A673 (cell line): ENCODE data around the gene CELF4. TPM values are rescaled to one million over a fixed set of nuclear protein-coding genes. Genes with fewer than 3 reads are reported as not detected.

Experiments
- BruUV-seq: library from RNA; stranded (reverse); fragments of 400-500 nt; replicated peaks from 2 replicates; lab custom pipeline; 2021; lab: Mats Ljungman, UMichigan
- CTCF ChIA-PET: fragments of 300-600 bp; sonication (Branson Sonifier 250); formaldehyde crosslinking; loops from one replicate; lab custom pipeline; 2022; ENCODE audit warnings: antibody characterized with exemption; lab: Charles Lee
- POLR2A ChIA-PET: fragments of 300-600 bp; sonication (Branson Sonifier 250); formaldehyde crosslinking; loops from one replicate; lab custom pipeline; 2022; ENCODE audit warnings: antibody characterized with exemption; ENCODE audit not compliant: low non-redundant PET; lab: Charles Lee
- DNase-seq: peaks from one replicate; pipeline ENCODE4 v3.0.0-alpha.2; 2015; ENCODE audit warnings: low spot score
- H3K27ac ChIP-seq: fragments of 200-600 bp; sonication (generic); 2 replicates; pipeline ENCODE4 v1.5.1; 2016; ENCODE audit warnings: mixed run types, low read depth, mild to moderate bottlenecking, mixed read lengths, antibody characterized with exemption, low read length; ENCODE audit not compliant: poor library complexity, severe bottlenecking
- H3K27me3 ChIP-seq: fragments of 200-600 bp; sonication (generic); replicated peaks from 2 replicates; pipeline ENCODE4 v1.6.1; 2017; ENCODE audit warnings: mixed run types, low read depth, mild to moderate bottlenecking, mixed read lengths, antibody characterized with exemption, low read length; ENCODE audit not compliant: insufficient read depth, poor library complexity
- H3K36me3 ChIP-seq: fragments of 200-600 bp; sonication (generic); 2 replicates; pipeline ENCODE4 v1.6.1; 2016; ENCODE audit warnings: mixed run types, mild to moderate bottlenecking, mixed read lengths, antibody characterized with exemption, low read length; ENCODE audit not compliant: insufficient read depth, poor library complexity, severe bottlenecking
- H3K4me1 ChIP-seq: fragments of 200-600 bp; sonication (generic); 2 replicates; pipeline ENCODE4 v1.6.1; 2017; ENCODE audit warnings: mixed run types, mild to moderate bottlenecking, mixed read lengths, antibody characterized with exemption, low read length; ENCODE audit not compliant: insufficient read depth, poor library complexity, severe bottlenecking
- H3K4me3 ChIP-seq: fragments of 200-600 bp; sonication (generic); 2 replicates; pipeline ENCODE4 v1.5.1; 2016; ENCODE audit warnings: low read depth, mixed run types, mild to moderate bottlenecking, mixed read lengths, low read length; ENCODE audit not compliant: poor library complexity, severe bottlenecking
- H3K9me3 ChIP-seq: fragments of 200-600 bp; sonication (generic); 2 replicates; pipeline ENCODE4 v1.6.1; 2016; ENCODE audit warnings: mixed run types, low read depth, mild to moderate bottlenecking, mixed read lengths, antibody characterized with exemption, low read length; ENCODE audit not compliant: poor library complexity, severe bottlenecking
- CTCF ChIP-seq: fragments of 300-800, 200-600 bp; sonication (generic); conservative IDR thresholded peaks from 2 replicates; pipeline ENCODE4 v1.5.1; 2017; ENCODE audit warnings: low read depth, mild to moderate bottlenecking, antibody characterized with exemption, low read length, moderate library complexity, mixed read lengths
- EZH2 ChIP-seq: fragments of 200-600 bp; sonication (generic); IDR thresholded peaks from 2 replicates; pipeline ENCODE4 v1.6.1; 2017; ENCODE audit warnings: borderline replicate concordance, low read depth, mild to moderate bottlenecking, mixed read lengths, antibody characterized with exemption, low read length; ENCODE audit not compliant: poor library complexity, severe bottlenecking
- intact Hi-C: fragments of 100-400 bp; cut with micrococcal nuclease; formaldehyde crosslinking; loops from one replicate; pipeline ENCODE4 v1.10.0; 2022; ENCODE audit not compliant: unreplicated experiment
- total RNA-seq: library from RNA; stranded (reverse); gene quantifications from 2 replicates; pipeline ENCODE4 v1.2.3, GENCODE V29; 2021

CELF4 gene
- total RNA-seq, 1 experiment from 2014 or later: not detected

GRCh38 chr18:37422116-37422515, 143.5 kb downstream of the CELF4 start:
- POLR2A ChIA-PET: no interaction called here
- BruUV-seq: no TSS peak
- no peak for DNase-seq
- no peaks in the 10 kb centered on the region for H3K36me3 ChIP-seq
- H3K27ac ChIP-seq: no peak overlapping the region
- H3K4me1 ChIP-seq: no peaks in the 10 kb centered on the region
- H3K9me3 ChIP-seq: no peaks in the 10 kb centered on the region
- CTCF ChIA-PET: no interaction called here
- TF ChIP-seq EZH2: no peak
- no peak for TF ChIP-seq CTCF
- intact Hi-C loops: no loop called here
- no peaks in the 10 kb centered on the region for H3K27me3 ChIP-seq
- no peak overlapping the region for H3K4me3 ChIP-seq

GRCh38 chr18:37421341-37422077, 144.1 kb downstream of the CELF4 start:
- H3K27me3 ChIP-seq: no peaks in the 10 kb centered on the region
- no peaks in the 10 kb centered on the region for H3K36me3 ChIP-seq
- no peak overlapping the region for H3K4me3 ChIP-seq
- POLR2A ChIA-PET: no interaction called here
- CTCF ChIA-PET: no interaction called here
- no peak for DNase-seq
- H3K4me1 ChIP-seq: no peaks in the 10 kb centered on the region
- no peaks in the 10 kb centered on the region for H3K9me3 ChIP-seq
- intact Hi-C loops: no loop called here
- BruUV-seq: no TSS peak
- no peak for TF ChIP-seq CTCF
- TF ChIP-seq EZH2: no peak
- no peak overlapping the region for H3K27ac ChIP-seq

- ChIA-PET CTCF (no interaction called here), POLR2A (no interaction called here)
- no peak for DNase-seq
- intact Hi-C loops: no loop called here
- Histone ChIP-seq H3K27ac (no peak overlapping the region), H3K4me3 (no peak overlapping the region), H3K27me3 (no peaks in the 10 kb centered on the region), H3K9me3 (no peaks in the 10 kb centered on the region), H3K36me3 (no peaks in the 10 kb centered on the region), H3K4me1 (no peaks in the 10 kb centered on the region)
- TF ChIP-seq EZH2 (no peak), CTCF (no peak)
- no TSS peak for BruUV-seq
These were observed 145.2 kb downstream of the CELF4 start for GRCh38 chr18:37420315-37420880.
